PC-3 (cell line): Measurements from ENCODE around the gene CACNB3. TPM values are rescaled to one million over a fixed set of nuclear protein-coding genes. Genes with fewer than 3 reads are reported as not detected.

Experiments
- ATAC-seq: fragments of 200-7000 bp; cut with Tn5 transposase; 2 replicates; pipeline ENCODE4 v1.9.1; 2020; ENCODE audit warnings: mild to moderate bottlenecking, moderate library complexity
- BruUV-seq: library from RNA; stranded (reverse); fragments of 400-500 nt; replicated peaks from 2 replicates; lab custom pipeline; 2021; lab: Mats Ljungman, UMichigan
- CTCF ChIA-PET: fragments of 300-600 bp; sonication (Branson Sonifier 250); formaldehyde crosslinking; loops from one replicate; lab custom pipeline; 2022; ENCODE audit warnings: antibody characterized with exemption; lab: Charles Lee
- POLR2A ChIA-PET: fragments of 300-600 bp; sonication (Branson Sonifier 250); formaldehyde crosslinking; loops from one replicate; lab custom pipeline; 2022; ENCODE audit warnings: antibody characterized with exemption; ENCODE audit not compliant: unreplicated experiment; lab: Charles Lee
- DNase-seq: peaks from one replicate; pipeline ENCODE4 v3.0.0-alpha.2; 2015
- H2AFZ ChIP-seq: fragments of 300-600 bp; sonication (generic); 2 replicates; pipeline ENCODE4 v1.6.0; 2016; ENCODE audit warnings: antibody characterized with exemption, low read length
- H3F3A ChIP-seq: fragments of 300-600 bp; sonication (generic); one replicate; pipeline ENCODE4 v1.6.0; 2017; ENCODE audit warnings: antibody characterized with exemption, low read length, control low read depth, mild to moderate bottlenecking; ENCODE audit not compliant: unreplicated experiment
- H3K27ac ChIP-seq: fragments of 300-600 bp; sonication (generic); 2 replicates; pipeline ENCODE4 v1.5.1; 2016; ENCODE audit warnings: mild to moderate bottlenecking, low read length
- H3K27me3 ChIP-seq: fragments of 300-600 bp; sonication (generic); 2 replicates; pipeline ENCODE4 v1.6.1; 2016; ENCODE audit warnings: low read length, mixed read lengths
- H3K36me3 ChIP-seq: fragments of 300-600 bp; sonication (generic); 2 replicates; pipeline ENCODE4 v1.6.1; 2016; ENCODE audit warnings: low read depth, mixed run types, low read length, mixed read lengths
- H3K4me1 ChIP-seq: fragments of 300-600 bp; sonication (generic); 2 replicates; pipeline ENCODE4 v1.5.1; 2016; ENCODE audit warnings: low read length; ENCODE audit not compliant: insufficient read depth
- H3K4me2 ChIP-seq: fragments of 300-600 bp; sonication (generic); 2 replicates; pipeline ENCODE4 v1.6.0; 2016; ENCODE audit warnings: low read length
- H3K4me3 ChIP-seq: fragments of 300-600 bp; sonication (generic); 2 replicates; pipeline ENCODE4 v1.5.1; 2016; ENCODE audit warnings: mild to moderate bottlenecking, low read length, mixed read lengths
- H3K79me2 ChIP-seq: fragments of 300-600 bp; sonication (generic); 2 replicates; pipeline ENCODE4 v1.6.1; 2017; ENCODE audit warnings: low read length, mixed read lengths
- H3K9ac ChIP-seq: fragments of 300-600 bp; sonication (generic); 2 replicates; pipeline ENCODE4 v1.6.0; 2016; ENCODE audit warnings: mild to moderate bottlenecking, low read length
- H3K9me2 ChIP-seq: fragments of 300-600 bp; sonication (generic); replicated peaks from 2 replicates; pipeline ENCODE4 v1.6.1; 2016; ENCODE audit warnings: mixed run types, low read length, mixed read lengths
- H3K9me3 ChIP-seq: fragments of 300-600 bp; sonication (generic); 2 replicates; pipeline ENCODE4 v1.6.1; 2016; ENCODE audit warnings: low read length, mixed read lengths
- H4K20me1 ChIP-seq: fragments of 300-600 bp; sonication (generic); 2 replicates; pipeline ENCODE4 v1.6.1; 2016; ENCODE audit warnings: low read length, mixed read lengths
- EZH2 ChIP-seq: fragments of 300-600 bp; sonication (generic); IDR thresholded peaks from one replicate; pipeline ENCODE4 v1.6.1; 2017; ENCODE audit warnings: antibody characterized with exemption, mild to moderate bottlenecking, low read length; ENCODE audit not compliant: unreplicated experiment
- EZH2phosphoT487 ChIP-seq: fragments of 300-600 bp; sonication (generic); IDR thresholded peaks from 2 replicates; pipeline ENCODE4 v1.6.1; 2018; ENCODE audit warnings: mild to moderate bottlenecking, antibody characterized with exemption, low read length, borderline replicate concordance
- intact Hi-C: fragments of 100-400 bp; cut with micrococcal nuclease; formaldehyde crosslinking; loops from 2 replicates; pipeline ENCODE4 v1.9.0; 2023
- total RNA-seq: library from RNA; depleted of rRNA; stranded (reverse); fragments of >200 nt; gene quantifications from 2 replicates; pipeline ENCODE4 v1.2.3, GENCODE V29; 2014
- TF ChIP-seq, protein P1 (sequence below): fragments of 300-600 bp; sonication (generic); conservative IDR thresholded peaks from 2 replicates; pipeline ENCODE4 v1.5.1; 2017; ENCODE audit warnings: antibody characterized with exemption, low read depth, mild to moderate bottlenecking, low read length

CACNB3 gene
- total RNA-seq, 1 experiment from 2014 or later = 21.4 TPM

DNA sequence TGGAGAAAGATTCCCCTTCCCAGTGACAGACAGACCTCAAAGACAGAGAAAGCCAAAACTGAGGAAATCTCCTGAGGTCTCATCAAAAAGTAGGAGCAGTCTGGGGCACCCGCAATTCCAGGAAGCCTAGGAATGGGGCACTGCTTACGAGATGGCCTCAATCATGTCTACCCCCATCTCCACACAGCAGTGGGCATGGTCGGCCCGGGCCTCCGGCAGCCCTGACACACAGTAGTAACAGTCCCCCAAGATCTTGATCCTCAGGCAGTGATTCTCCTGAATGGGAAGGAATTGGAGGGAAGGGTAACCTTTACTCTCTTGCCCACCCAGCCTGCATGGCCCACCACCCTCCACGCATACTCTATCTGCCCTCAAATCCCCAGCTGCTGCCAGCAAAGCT is 41.3 kb upstream of the CACNB3 start:
- Histone ChIP-seq H3F3A (no peaks in the 10 kb centered on the region), H3K9me2 (no peaks in the 10 kb centered on the region), H3K79me2 (peaks cover 10% of the 10 kb centered on the region; the same call in 1 of the 2 replicates), H4K20me1 (no peaks in the 10 kb centered on the region), H3K27ac (no peak overlapping the region), H2AFZ (no peak overlapping the region), H3K27me3 (no peaks in the 10 kb centered on the region), H3K4me3 (no peak overlapping the region), H3K9ac (no peak overlapping the region), H3K4me2 (no peak overlapping the region), H3K9me3 (no peaks in the 10 kb centered on the region), H3K4me1 (peaks cover 17% of the 10 kb centered on the region), H3K36me3 (peaks cover 8% of the 10 kb centered on the region; the same call in 1 of the 2 replicates)
- intact Hi-C loops = no loop called here
- ChIA-PET CTCF (no interaction called here), POLR2A (no interaction called here)
- TF ChIP-seq EZH2phosphoT487 (no peak), EZH2 (no peak)
- TF ChIP-seq, protein P1, sequence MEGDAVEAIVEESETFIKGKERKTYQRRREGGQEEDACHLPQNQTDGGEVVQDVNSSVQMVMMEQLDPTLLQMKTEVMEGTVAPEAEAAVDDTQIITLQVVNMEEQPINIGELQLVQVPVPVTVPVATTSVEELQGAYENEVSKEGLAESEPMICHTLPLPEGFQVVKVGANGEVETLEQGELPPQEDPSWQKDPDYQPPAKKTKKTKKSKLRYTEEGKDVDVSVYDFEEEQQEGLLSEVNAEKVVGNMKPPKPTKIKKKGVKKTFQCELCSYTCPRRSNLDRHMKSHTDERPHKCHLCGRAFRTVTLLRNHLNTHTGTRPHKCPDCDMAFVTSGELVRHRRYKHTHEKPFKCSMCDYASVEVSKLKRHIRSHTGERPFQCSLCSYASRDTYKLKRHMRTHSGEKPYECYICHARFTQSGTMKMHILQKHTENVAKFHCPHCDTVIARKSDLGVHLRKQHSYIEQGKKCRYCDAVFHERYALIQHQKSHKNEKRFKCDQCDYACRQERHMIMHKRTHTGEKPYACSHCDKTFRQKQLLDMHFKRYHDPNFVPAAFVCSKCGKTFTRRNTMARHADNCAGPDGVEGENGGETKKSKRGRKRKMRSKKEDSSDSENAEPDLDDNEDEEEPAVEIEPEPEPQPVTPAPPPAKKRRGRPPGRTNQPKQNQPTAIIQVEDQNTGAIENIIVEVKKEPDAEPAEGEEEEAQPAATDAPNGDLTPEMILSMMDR = no peak
- DNase-seq (no peak), ATAC-seq (no peak)
- BruUV-seq = no TSS peak

DNA sequence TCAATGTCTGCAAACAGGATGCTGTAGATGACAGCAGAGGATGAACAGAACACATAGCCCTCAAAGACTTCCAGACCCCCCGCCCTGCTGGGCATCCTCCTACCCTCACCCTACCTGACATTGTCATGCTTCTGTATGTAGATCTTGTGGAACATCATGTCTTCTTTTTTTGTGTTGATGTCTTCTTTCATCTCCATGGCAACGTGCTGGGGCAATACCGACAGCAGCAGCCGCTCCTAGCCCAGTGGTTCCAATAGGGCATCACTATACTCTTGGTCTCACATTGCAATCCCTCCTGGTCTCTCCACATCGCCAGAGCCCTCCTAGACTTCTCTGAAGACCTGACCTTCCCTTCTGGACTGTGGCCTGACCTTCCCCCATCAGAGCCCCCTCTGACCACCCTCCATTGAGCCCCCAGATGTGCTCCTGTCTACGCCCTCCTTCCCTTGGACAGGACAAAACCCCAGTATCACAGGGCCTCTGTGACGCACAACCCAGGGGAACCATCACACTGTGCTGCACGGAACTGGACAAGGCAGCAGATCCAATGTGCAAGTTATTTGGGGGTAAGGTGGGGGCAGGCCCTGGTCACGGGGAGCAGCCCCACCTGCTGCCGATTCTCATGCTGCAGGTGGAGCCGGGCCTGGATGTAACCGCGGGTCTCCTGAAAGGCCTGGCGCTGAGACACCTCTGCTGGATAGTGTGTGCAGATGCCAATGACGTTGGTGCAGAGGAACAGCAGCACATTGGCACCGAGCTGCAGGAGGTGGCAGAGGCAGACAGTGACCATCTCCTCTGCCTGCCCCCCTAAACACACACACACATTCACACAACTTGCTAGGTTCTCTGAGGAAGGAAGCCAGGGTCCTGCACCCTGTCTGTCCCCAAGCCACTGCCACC is 40.5 kb upstream of the CACNB3 start:
- Histone ChIP-seq H3K4me3 (no peak overlapping the region), H3F3A (no peaks in the 10 kb centered on the region), H2AFZ (no peak overlapping the region), H3K9me2 (no peaks in the 10 kb centered on the region), H3K9ac (no peak overlapping the region), H3K4me2 (no peak overlapping the region), H3K27me3 (no peaks in the 10 kb centered on the region), H3K9me3 (no peaks in the 10 kb centered on the region), H3K79me2 (peaks cover 10% of the 10 kb centered on the region; the same call in 1 of the 2 replicates), H3K36me3 (peaks cover 5% of the 10 kb centered on the region; the same call in 1 of the 2 replicates), H3K4me1 (peaks cover 17% of the 10 kb centered on the region), H4K20me1 (no peaks in the 10 kb centered on the region), H3K27ac (no peak overlapping the region)
- no TSS peak for BruUV-seq
- no peak for TF ChIP-seq EZH2
- no peak for TF ChIP-seq EZH2phosphoT487
- TF ChIP-seq, protein P1 = no peak
- intact Hi-C loops = no loop called here
- DNase-seq (no peak), ATAC-seq (no peak)
- CTCF ChIA-PET = no interaction called here
- POLR2A ChIA-PET = no interaction called here

DNA sequence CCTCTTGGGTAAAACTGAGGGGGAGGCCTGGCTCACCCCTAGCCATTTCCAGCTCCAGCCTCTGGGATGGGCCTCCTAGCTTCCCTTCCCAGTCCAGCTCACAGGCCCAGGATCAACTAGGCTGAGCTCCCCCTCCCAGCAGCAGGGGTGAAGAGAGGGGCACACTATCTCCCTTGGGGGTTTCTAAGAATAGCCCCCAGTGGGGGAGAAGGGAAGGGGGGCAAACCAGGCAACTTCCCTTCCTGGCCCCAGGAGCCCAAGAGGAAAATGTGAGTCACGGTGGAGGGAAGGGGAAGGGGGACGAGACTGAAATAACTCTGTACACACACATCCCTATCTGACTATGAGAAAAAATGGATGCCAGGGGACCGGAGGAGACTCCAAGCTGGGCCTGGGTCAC is 38.4 kb upstream of the CACNB3 start:
- Histone ChIP-seq H3K9me3 (no peaks in the 10 kb centered on the region), H3K27me3 (no peaks in the 10 kb centered on the region), H3K79me2 (peaks cover 12% of the 10 kb centered on the region; the same call in 1 of the 2 replicates), H3K4me1 (peaks cover 17% of the 10 kb centered on the region), H3K9ac (no peak overlapping the region), H3K4me2 (no peak overlapping the region), H3K4me3 (no peak overlapping the region), H3K9me2 (no peaks in the 10 kb centered on the region), H3K36me3 (no peaks in the 10 kb centered on the region), H4K20me1 (no peaks in the 10 kb centered on the region), H2AFZ (no peak overlapping the region), H3K27ac (no peak overlapping the region), H3F3A (no peaks in the 10 kb centered on the region)
- ChIA-PET POLR2A (no interaction called here), CTCF (no interaction called here)
- no TSS peak for BruUV-seq
- DNase-seq = no peak
- ATAC-seq = no peak
- intact Hi-C loops = no loop called here
- TF ChIP-seq EZH2phosphoT487 = no peak
- TF ChIP-seq EZH2 = no peak
- TF ChIP-seq, protein P1 = no peak
